GM23338 (cell line): Measurements from ENCODE around the gene ACOX3. TPM values are rescaled to one million over a fixed set of nuclear protein-coding genes. Genes with fewer than 3 reads are reported as not detected.

Experiments
- ATAC-seq: fragments of 200-7000 bp; cut with Tn5 transposase; 3 replicates; pipeline ENCODE4 v1.9.1; 2020
- DNase-seq: peaks from one replicate; pipeline ENCODE4 v3.0.0-alpha.2; 2015; ENCODE audit warnings: low spot score
- H2AFZ ChIP-seq: fragments of 200-600 bp; sonication (generic); 2 replicates; pipeline ENCODE4 v1.8.0; 2016; ENCODE audit warnings: antibody characterized with exemption, mild to moderate bottlenecking, moderate library complexity
- H3F3A ChIP-seq: fragments of 200-600 bp; sonication (generic); replicated peaks from 2 replicates; pipeline ENCODE4 v1.8.0; 2017; ENCODE audit warnings: antibody characterized with exemption, mixed run types, low read depth
- H3K27ac ChIP-seq: fragments of 200-600 bp; sonication (generic); 2 replicates; pipeline ENCODE4 v1.6.1; 2016; ENCODE audit warnings: low read depth
- H3K27me3 ChIP-seq: fragments of 200-600 bp; sonication (generic); 2 replicates; pipeline ENCODE4 v1.8.0; 2016; ENCODE audit warnings: mild to moderate bottlenecking, mixed run types, moderate library complexity; ENCODE audit not compliant: insufficient read depth
- H3K36me3 ChIP-seq: fragments of 200-600 bp; sonication (generic); 2 replicates; pipeline ENCODE4 v1.8.0; 2016; ENCODE audit warnings: mild to moderate bottlenecking; ENCODE audit not compliant: insufficient read depth
- H3K4me1 ChIP-seq: fragments of 200-600 bp; sonication (generic); 2 replicates; pipeline ENCODE4 v1.8.0; 2016; ENCODE audit warnings: mild to moderate bottlenecking, moderate library complexity; ENCODE audit not compliant: insufficient read depth
- H3K4me2 ChIP-seq: fragments of 200-600 bp; sonication (generic); 2 replicates; pipeline ENCODE4 v1.7.1; 2017; ENCODE audit warnings: mixed run types
- H3K4me3 ChIP-seq: fragments of 200-600 bp; sonication (generic); 2 replicates; pipeline ENCODE4 v1.6.1; 2016; ENCODE audit warnings: mixed run types
- H3K79me2 ChIP-seq: fragments of 200-600 bp; sonication (generic); replicated peaks from 2 replicates; pipeline ENCODE4 v1.8.0; 2017; ENCODE audit warnings: mild to moderate bottlenecking; ENCODE audit not compliant: insufficient read depth
- H3K9me2 ChIP-seq: fragments of 200-600 bp; sonication (generic); 2 replicates; pipeline ENCODE4 v1.8.0; 2017; ENCODE audit not compliant: insufficient read depth
- H4K20me1 ChIP-seq: fragments of 200-600 bp; sonication (generic); replicated peaks from 2 replicates; pipeline ENCODE4 v1.8.0; 2017; ENCODE audit warnings: mild to moderate bottlenecking; ENCODE audit not compliant: insufficient read depth
- H3K27ac Mint-ChIP-seq: 2 replicates; pipeline ENCODE4 v1.8.0; 2020; ENCODE audit warnings: inconsistent platforms, mild to moderate bottlenecking, moderate library complexity, mixed read lengths
- H3K27me3 Mint-ChIP-seq: 3 replicates; pipeline ENCODE4 v1.8.0; 2022; ENCODE audit warnings: low read depth, mild to moderate bottlenecking, moderate library complexity, mixed read lengths, inconsistent platforms; ENCODE audit not compliant: insufficient read depth, poor library complexity
- H3K36me3 Mint-ChIP-seq: 3 replicates; pipeline ENCODE4 v1.8.0; 2021; ENCODE audit warnings: low read depth, mild to moderate bottlenecking, inconsistent platforms, moderate library complexity, mixed read lengths
- H3K4me1 Mint-ChIP-seq: 3 replicates; pipeline ENCODE4 v1.8.0; 2020; ENCODE audit warnings: mild to moderate bottlenecking, inconsistent platforms, mixed read lengths
- H3K4me3 Mint-ChIP-seq: 3 replicates; pipeline ENCODE4 v1.8.0; 2021; ENCODE audit warnings: moderate library complexity, mild to moderate bottlenecking, inconsistent platforms, mixed read lengths
- H3K9me3 Mint-ChIP-seq: 3 replicates; pipeline ENCODE4 v1.8.0; 2020; ENCODE audit warnings: moderate library complexity, mild to moderate bottlenecking, inconsistent platforms, mixed read lengths
- CREB1 ChIP-seq: fragments of 250-450 bp; sonication (Bioruptor Pico); IDR thresholded peaks from 2 replicates; pipeline ENCODE4 v1.5.0; 2020; ENCODE audit warnings: low read depth, mild to moderate bottlenecking, moderate library complexity
- EZH2 ChIP-seq: fragments of 200-600 bp; sonication (generic); IDR thresholded peaks from one replicate; pipeline ENCODE4 v1.8.0; 2017; ENCODE audit warnings: antibody characterized with exemption, mild to moderate bottlenecking, low read depth; ENCODE audit not compliant: unreplicated experiment
- EZH2phosphoT487 ChIP-seq: fragments of 200-600 bp; sonication (generic); IDR thresholded peaks from one replicate; pipeline ENCODE4 v1.8.1; 2018; ENCODE audit warnings: antibody characterized with exemption; ENCODE audit not compliant: unreplicated experiment
- JUNB ChIP-seq: IDR thresholded peaks from one replicate; pipeline ENCODE4 v1.6.1; 2016; ENCODE audit warnings: antibody characterized with exemption; ENCODE audit not compliant: unreplicated experiment
- NANOG ChIP-seq: IDR thresholded peaks from 2 replicates; pipeline ENCODE4 v1.6.1; 2016; ENCODE audit warnings: antibody characterized with exemption, borderline replicate concordance
- POLR2AphosphoS5 ChIP-seq: IDR thresholded peaks from 2 replicates; pipeline ENCODE4 v1.6.1; 2016; ENCODE audit warnings: antibody characterized with exemption, low read depth
- REST ChIP-seq: IDR thresholded peaks from one replicate; pipeline ENCODE4 v1.6.1; 2018; ENCODE audit warnings: antibody characterized with exemption; ENCODE audit not compliant: unreplicated experiment
- STAT1 ChIP-seq: IDR thresholded peaks from one replicate; pipeline ENCODE4 v1.6.1; 2016; ENCODE audit warnings: antibody characterized with exemption; ENCODE audit not compliant: unreplicated experiment
- ZNF114 ChIP-seq: fragments of 250-450 bp; sonication (Bioruptor Pico); IDR thresholded peaks from 2 replicates; pipeline ENCODE4 v1.5.0; 2020; ENCODE audit warnings: mild to moderate bottlenecking, moderate library complexity
- ZNF331 ChIP-seq: fragments of 250-450 bp; sonication (Bioruptor Pico); IDR thresholded peaks from 2 replicates; pipeline ENCODE4 v1.5.0; 2020; ENCODE audit warnings: low read depth, mild to moderate bottlenecking, moderate library complexity
- polyA plus RNA-seq: library from polyadenylated mRNA; unstranded; fragments of >200 nt; fragmentation: Nextera tagmentation; extraction: Ambion mirVana; gene quantifications from 2 replicates; pipeline ENCODE4 v1.2.1, GENCODE V29; 2016
- total RNA-seq: library from RNA; depleted of rRNA; stranded (reverse); fragments of >200 nt; shearing (Covaris generic); gene quantifications from 2 replicates; pipeline ENCODE4 v1.2.3, GENCODE V29; 2014
- TF ChIP-seq, protein P1 (sequence below), 2 experiments: fragments of 200-600 bp in 1 of 2; sonication (generic) in 1 of 2; conservative IDR thresholded peaks; 2 replicates each; pipeline versions ENCODE4 v1.5.1 to v1.6.1; 2016 to 2017; ENCODE audit warnings: antibody characterized with exemption in 2 of 2, low read depth in 2 of 2, mild to moderate bottlenecking in 2 of 2, moderate library complexity in 1 of 2
- TF ChIP-seq, protein P2 (sequence below): fragments of 250-450 bp; sonication (Bioruptor Pico); IDR thresholded peaks from 2 replicates; pipeline ENCODE4 v1.5.0; 2020; ENCODE audit warnings: mild to moderate bottlenecking, moderate library complexity
- TF ChIP-seq, protein P3 (sequence below): IDR thresholded peaks from 2 replicates; pipeline ENCODE4 v1.6.1; 2016; ENCODE audit warnings: antibody characterized with exemption

Gene ACOX3
- total and polyA plus RNA-seq, 2 experiments from 2014 or later: 6.4 to 17.2 TPM

GRCh38 chr4:8407316-8407715 lies 33.2 kb downstream of the ACOX3 start:
- no peaks in the 10 kb centered on the region for H3K27me3 ChIP-seq
- peaks cover 16% of the 10 kb centered on the region for H3K27me3 Mint-ChIP-seq
- H3K9me3 Mint-ChIP-seq: peaks cover 18% of the 10 kb centered on the region
- H3K4me1 Mint-ChIP-seq: peaks cover 18% of the 10 kb centered on the region
- H3K27ac ChIP-seq: no peak overlapping the region
- H2AFZ ChIP-seq: no peak overlapping the region
- no peak overlapping the region for H3K4me2 ChIP-seq
- H3K36me3 Mint-ChIP-seq: peaks cover 25% of the 10 kb centered on the region
- no peak overlapping the region for H3K27ac Mint-ChIP-seq
- DNase-seq: no peak
- H4K20me1 ChIP-seq: no peaks in the 10 kb centered on the region
- H3K9me2 ChIP-seq: no peaks in the 10 kb centered on the region
- H3K79me2 ChIP-seq: no peaks in the 10 kb centered on the region
- H3K4me1 ChIP-seq: no peaks in the 10 kb centered on the region; the same call in 1 of the 2 replicates
- H3F3A ChIP-seq: no peaks in the 10 kb centered on the region
- H3K4me3 ChIP-seq: no peak overlapping the region
- TF ChIP-seq ZNF331 (CRISPR knock-in tag) (no peak), REST (no peak), POLR2AphosphoS5 (no peak), EZH2 (no peak), STAT1 (no peak), CREB1 (no peak), JUNB (no peak), EZH2phosphoT487 (no peak), ZNF114 (no peak), NANOG (no peak)
- TF ChIP-seq, protein P1, sequence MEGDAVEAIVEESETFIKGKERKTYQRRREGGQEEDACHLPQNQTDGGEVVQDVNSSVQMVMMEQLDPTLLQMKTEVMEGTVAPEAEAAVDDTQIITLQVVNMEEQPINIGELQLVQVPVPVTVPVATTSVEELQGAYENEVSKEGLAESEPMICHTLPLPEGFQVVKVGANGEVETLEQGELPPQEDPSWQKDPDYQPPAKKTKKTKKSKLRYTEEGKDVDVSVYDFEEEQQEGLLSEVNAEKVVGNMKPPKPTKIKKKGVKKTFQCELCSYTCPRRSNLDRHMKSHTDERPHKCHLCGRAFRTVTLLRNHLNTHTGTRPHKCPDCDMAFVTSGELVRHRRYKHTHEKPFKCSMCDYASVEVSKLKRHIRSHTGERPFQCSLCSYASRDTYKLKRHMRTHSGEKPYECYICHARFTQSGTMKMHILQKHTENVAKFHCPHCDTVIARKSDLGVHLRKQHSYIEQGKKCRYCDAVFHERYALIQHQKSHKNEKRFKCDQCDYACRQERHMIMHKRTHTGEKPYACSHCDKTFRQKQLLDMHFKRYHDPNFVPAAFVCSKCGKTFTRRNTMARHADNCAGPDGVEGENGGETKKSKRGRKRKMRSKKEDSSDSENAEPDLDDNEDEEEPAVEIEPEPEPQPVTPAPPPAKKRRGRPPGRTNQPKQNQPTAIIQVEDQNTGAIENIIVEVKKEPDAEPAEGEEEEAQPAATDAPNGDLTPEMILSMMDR (conservative IDR thresholded peaks at IDR 0.05; ENCODE audit: low read depth in 2 of 2): no peak
- TF ChIP-seq, protein P2, sequence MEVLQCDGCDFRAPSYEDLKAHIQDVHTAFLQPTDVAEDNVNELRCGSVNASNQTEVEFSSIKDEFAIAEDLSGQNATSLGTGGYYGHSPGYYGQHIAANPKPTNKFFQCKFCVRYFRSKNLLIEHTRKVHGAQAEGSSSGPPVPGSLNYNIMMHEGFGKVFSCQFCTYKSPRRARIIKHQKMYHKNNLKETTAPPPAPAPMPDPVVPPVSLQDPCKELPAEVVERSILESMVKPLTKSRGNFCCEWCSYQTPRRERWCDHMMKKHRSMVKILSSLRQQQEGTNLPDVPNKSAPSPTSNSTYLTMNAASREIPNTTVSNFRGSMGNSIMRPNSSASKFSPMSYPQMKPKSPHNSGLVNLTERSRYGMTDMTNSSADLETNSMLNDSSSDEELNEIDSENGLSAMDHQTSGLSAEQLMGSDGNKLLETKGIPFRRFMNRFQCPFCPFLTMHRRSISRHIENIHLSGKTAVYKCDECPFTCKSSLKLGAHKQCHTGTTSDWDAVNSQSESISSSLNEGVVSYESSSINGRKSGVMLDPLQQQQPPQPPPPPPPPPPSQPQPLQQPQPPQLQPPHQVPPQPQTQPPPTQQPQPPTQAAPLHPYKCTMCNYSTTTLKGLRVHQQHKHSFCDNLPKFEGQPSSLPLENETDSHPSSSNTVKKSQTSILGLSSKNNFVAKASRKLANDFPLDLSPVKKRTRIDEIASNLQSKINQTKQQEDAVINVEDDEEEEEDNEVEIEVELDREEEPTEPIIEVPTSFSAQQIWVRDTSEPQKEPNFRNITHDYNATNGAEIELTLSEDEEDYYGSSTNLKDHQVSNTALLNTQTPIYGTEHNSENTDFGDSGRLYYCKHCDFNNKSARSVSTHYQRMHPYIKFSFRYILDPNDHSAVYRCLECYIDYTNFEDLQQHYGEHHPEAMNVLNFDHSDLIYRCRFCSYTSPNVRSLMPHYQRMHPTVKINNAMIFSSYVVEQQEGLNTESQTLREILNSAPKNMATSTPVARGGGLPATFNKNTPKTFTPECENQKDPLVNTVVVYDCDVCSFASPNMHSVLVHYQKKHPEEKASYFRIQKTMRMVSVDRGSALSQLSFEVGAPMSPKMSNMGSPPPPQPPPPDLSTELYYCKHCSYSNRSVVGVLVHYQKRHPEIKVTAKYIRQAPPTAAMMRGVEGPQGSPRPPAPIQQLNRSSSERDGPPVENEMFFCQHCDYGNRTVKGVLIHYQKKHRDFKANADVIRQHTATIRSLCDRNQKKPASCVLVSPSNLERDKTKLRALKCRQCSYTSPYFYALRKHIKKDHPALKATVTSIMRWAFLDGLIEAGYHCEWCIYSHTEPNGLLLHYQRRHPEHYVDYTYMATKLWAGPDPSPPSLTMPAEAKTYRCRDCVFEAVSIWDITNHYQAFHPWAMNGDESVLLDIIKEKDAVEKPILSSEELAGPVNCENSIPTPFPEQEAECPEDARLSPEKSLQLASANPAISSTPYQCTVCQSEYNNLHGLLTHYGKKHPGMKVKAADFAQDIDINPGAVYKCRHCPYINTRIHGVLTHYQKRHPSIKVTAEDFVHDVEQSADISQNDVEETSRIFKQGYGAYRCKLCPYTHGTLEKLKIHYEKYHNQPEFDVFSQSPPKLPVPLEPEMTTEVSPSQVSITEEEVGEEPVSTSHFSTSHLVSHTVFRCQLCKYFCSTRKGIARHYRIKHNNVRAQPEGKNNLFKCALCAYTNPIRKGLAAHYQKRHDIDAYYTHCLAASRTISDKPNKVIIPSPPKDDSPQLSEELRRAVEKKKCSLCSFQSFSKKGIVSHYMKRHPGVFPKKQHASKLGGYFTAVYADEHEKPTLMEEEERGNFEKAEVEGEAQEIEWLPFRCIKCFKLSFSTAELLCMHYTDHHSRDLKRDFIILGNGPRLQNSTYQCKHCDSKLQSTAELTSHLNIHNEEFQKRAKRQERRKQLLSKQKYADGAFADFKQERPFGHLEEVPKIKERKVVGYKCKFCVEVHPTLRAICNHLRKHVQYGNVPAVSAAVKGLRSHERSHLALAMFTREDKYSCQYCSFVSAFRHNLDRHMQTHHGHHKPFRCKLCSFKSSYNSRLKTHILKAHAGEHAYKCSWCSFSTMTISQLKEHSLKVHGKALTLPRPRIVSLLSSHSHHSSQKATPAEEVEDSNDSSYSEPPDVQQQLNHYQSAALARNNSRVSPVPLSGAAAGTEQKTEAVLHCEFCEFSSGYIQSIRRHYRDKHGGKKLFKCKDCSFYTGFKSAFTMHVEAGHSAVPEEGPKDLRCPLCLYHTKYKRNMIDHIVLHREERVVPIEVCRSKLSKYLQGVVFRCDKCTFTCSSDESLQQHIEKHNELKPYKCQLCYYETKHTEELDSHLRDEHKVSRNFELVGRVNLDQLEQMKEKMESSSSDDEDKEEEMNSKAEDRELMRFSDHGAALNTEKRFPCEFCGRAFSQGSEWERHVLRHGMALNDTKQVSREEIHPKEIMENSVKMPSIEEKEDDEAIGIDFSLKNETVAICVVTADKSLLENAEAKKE: no peak
- TF ChIP-seq, protein P3, sequence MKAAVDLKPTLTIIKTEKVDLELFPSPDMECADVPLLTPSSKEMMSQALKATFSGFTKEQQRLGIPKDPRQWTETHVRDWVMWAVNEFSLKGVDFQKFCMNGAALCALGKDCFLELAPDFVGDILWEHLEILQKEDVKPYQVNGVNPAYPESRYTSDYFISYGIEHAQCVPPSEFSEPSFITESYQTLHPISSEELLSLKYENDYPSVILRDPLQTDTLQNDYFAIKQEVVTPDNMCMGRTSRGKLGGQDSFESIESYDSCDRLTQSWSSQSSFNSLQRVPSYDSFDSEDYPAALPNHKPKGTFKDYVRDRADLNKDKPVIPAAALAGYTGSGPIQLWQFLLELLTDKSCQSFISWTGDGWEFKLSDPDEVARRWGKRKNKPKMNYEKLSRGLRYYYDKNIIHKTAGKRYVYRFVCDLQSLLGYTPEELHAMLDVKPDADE: no peak
- no peaks in the 10 kb centered on the region for H3K36me3 ChIP-seq
- no peak overlapping the region for H3K4me3 Mint-ChIP-seq
- no peak for ATAC-seq
